ENCODE data around the gene SELL.

Gene SELL

DNA sequence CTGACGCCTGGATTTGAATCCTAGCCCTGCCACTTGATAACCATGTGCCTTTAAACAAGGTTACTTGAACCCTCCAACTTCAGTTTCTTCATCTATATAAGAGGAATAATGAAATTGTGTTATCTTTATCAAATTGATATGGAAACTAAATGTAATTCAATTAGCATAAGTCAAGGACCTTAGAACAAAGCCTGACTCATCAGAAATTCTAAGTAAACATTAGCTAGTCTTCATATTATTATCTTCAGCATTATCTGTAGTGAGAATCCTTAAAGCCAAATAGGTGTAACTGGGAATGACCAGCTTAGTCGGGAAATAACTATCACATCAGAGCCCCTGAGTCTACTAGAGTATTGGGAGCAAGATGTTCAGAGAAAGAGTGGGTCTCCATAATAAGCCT is 6.6 kb downstream of the SELL start:
- Histone ChIP-seq H3K9me2 (replicated peaks; ENCODE audit: insufficient read depth, low read length) (no peaks in the 10 kb centered on the region), H3F3A (ENCODE audit: insufficient read depth) (no peaks in the 10 kb centered on the region), H3K9me3 (ENCODE audit: insufficient read depth, low read length) (no peaks in the 10 kb centered on the region), H3K27ac (ENCODE audit: low read depth, low read length) (no peak overlapping the region), H4K20me1 (ENCODE audit: low read depth, low read length) (no peaks in the 10 kb centered on the region), H3K27me3 (ENCODE audit: low read length) (no peaks in the 10 kb centered on the region), H3K9ac (ENCODE audit: low read length) (no peak overlapping the region), H2AFZ (ENCODE audit: low read depth, low read length, severe bottlenecking) (no peak overlapping the region), H3K4me3 (ENCODE audit: insufficient read depth, low read length, poor library complexity, severe bottlenecking) (no peak overlapping the region), H3K36me3 (ENCODE audit: low read length) (peaks cover 3% of the 10 kb centered on the region; the same call in 1 of the 2 replicates), H3K79me2 (ENCODE audit: insufficient read depth, low read length) (no peaks in the 10 kb centered on the region), H3K4me2 (ENCODE audit: low read depth, low read length, poor library complexity, severe bottlenecking) (no peak overlapping the region)
- TF ChIP-seq, protein P1, sequence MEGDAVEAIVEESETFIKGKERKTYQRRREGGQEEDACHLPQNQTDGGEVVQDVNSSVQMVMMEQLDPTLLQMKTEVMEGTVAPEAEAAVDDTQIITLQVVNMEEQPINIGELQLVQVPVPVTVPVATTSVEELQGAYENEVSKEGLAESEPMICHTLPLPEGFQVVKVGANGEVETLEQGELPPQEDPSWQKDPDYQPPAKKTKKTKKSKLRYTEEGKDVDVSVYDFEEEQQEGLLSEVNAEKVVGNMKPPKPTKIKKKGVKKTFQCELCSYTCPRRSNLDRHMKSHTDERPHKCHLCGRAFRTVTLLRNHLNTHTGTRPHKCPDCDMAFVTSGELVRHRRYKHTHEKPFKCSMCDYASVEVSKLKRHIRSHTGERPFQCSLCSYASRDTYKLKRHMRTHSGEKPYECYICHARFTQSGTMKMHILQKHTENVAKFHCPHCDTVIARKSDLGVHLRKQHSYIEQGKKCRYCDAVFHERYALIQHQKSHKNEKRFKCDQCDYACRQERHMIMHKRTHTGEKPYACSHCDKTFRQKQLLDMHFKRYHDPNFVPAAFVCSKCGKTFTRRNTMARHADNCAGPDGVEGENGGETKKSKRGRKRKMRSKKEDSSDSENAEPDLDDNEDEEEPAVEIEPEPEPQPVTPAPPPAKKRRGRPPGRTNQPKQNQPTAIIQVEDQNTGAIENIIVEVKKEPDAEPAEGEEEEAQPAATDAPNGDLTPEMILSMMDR (IDR thresholded peaks at IDR 0.05; ENCODE audit: insufficient read depth, low read length, poor library complexity, severe bottlenecking): no peak
- no peak for TF ChIP-seq EZH2phosphoT487 (conservative IDR thresholded peaks at IDR 0.05; ENCODE audit: low read length)

DNA sequence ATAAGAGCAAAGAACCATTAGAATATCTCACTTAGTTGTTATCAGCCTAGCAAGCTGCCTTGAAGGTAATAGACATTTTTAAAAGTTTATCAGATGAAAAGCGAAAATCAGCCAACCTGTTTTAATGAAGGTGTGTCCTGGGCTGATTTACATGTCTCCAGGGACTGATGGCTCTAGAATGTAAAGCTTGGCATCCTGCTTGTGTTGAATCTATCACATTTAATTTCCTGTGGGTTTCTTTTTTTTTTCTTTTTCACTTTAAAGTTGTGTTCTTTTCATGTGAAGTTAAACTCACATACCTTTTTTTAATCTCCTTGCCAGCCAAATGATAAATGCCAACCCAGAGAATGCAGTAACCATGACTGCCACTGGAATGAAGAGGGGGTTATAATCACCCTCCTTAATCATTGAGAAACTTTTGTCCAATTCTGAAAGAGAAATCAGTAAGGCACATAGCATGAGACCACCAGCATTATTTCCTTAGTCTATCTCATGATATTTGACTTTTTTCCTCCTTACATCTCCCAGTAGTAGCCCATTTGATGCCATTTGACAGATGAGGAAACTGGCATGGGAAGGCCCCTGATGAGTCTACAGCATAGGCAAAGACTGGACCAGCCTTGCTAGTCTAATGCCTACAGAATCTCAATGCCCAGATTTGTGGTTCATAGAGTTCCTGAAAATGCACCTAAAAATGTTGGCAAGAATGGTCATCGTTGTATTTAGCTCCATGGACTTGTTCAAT is 10.0 kb downstream of the SELL start:
- TF ChIP-seq, protein P1 (IDR thresholded peaks at IDR 0.05; ENCODE audit: insufficient read depth, low read length, poor library complexity, severe bottlenecking): no peak
- H3K79me2 ChIP-seq (ENCODE audit: insufficient read depth, low read length): no peaks in the 10 kb centered on the region
- H3K36me3 ChIP-seq (ENCODE audit: low read length): 0 out of 2 replicates have a peak, but pooled peaks cover 1% of the 10 kb centered on the region
- H2AFZ ChIP-seq (ENCODE audit: low read depth, low read length, severe bottlenecking): peak overlapping the region; percentile 0
- peak overlapping the region; percentile 13; the same call in 1 of the 2 replicates for H3K27ac ChIP-seq (ENCODE audit: low read depth, low read length)
- H3K4me2 ChIP-seq (ENCODE audit: low read depth, low read length, poor library complexity, severe bottlenecking): peak overlapping the region; percentile 31
- H3K9me3 ChIP-seq (ENCODE audit: insufficient read depth, low read length): no peaks in the 10 kb centered on the region
- no peaks in the 10 kb centered on the region for H3K27me3 ChIP-seq (ENCODE audit: low read length)
- H4K20me1 ChIP-seq (ENCODE audit: low read depth, low read length): no peaks in the 10 kb centered on the region
- no peak overlapping the region for H3K4me3 ChIP-seq (ENCODE audit: insufficient read depth, low read length, poor library complexity, severe bottlenecking)
- no peak overlapping the region for H3K9ac ChIP-seq (ENCODE audit: low read length)
- H3F3A ChIP-seq (ENCODE audit: insufficient read depth): peaks cover 3% of the 10 kb centered on the region; the same call in 1 of the 2 replicates
- H3K9me2 ChIP-seq (replicated peaks; ENCODE audit: insufficient read depth, low read length): no peaks in the 10 kb centered on the region

DNA sequence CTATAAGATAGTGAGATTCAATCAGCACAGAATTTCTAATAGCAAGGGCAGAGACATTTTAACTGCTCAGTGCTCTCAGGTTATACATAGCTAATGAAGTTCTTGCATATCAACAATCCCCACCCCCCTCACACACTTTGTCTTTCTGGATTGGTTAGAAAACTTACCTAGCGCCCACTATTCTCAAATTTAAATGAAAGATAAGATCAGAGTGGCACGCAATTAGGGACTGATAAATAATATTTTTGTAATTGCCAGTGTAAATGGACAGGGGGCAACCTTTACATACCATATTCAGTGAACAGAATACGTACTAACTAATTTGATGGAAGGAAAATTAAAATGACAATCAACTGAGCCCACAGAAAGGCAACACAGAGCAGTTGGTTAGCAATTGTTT is 11.7 kb downstream of the SELL start:
- no peaks in the 10 kb centered on the region for H3K27me3 ChIP-seq (ENCODE audit: low read length)
- H3K4me2 ChIP-seq (ENCODE audit: low read depth, low read length, poor library complexity, severe bottlenecking): no peak overlapping the region
- no peaks in the 10 kb centered on the region for H3K9me3 ChIP-seq (ENCODE audit: insufficient read depth, low read length)
- no peaks in the 10 kb centered on the region for H3K36me3 ChIP-seq (ENCODE audit: low read length)
- H3K9me2 ChIP-seq (replicated peaks; ENCODE audit: insufficient read depth, low read length): no peaks in the 10 kb centered on the region
- no peaks in the 10 kb centered on the region for H4K20me1 ChIP-seq (ENCODE audit: low read depth, low read length)
- no peak overlapping the region for H3K27ac ChIP-seq (ENCODE audit: low read depth, low read length)
- no peak for TF ChIP-seq EZH2phosphoT487 (conservative IDR thresholded peaks at IDR 0.05; ENCODE audit: low read length)
- TF ChIP-seq, protein P1 (IDR thresholded peaks at IDR 0.05; ENCODE audit: insufficient read depth, low read length, poor library complexity, severe bottlenecking): no peak
- H3F3A ChIP-seq (ENCODE audit: insufficient read depth): peaks cover 18% of the 10 kb centered on the region
- no peak overlapping the region for H3K4me3 ChIP-seq (ENCODE audit: insufficient read depth, low read length, poor library complexity, severe bottlenecking)
- H3K79me2 ChIP-seq (ENCODE audit: insufficient read depth, low read length): no peaks in the 10 kb centered on the region
- H2AFZ ChIP-seq (ENCODE audit: low read depth, low read length, severe bottlenecking): no peak overlapping the region
- no peak overlapping the region for H3K9ac ChIP-seq (ENCODE audit: low read length)

All from SU-DHL-6 (cell line).